ENCODE results near the gene ANKS1B.
"Not testable (repeated sequence)": the region's sequence is repeated elsewhere in the genome, so short reads cannot be mapped to it uniquely, and the experiment has no call there.

Gene ANKS1B

GRCh38 chr12:99034201-99034600, 950.5 kb downstream of the ANKS1B start:
- not testable (repeated sequence) for DNase-seq

GRCh38 chr12:99029511-99030271, 955.0 kb downstream of the ANKS1B start:
- DNase-seq: no peak

- DNase-seq: no peak
These were observed 957.3 kb downstream of the ANKS1B start for GRCh38 chr12:99027461-99027860.

- no peak for DNase-seq
These were observed 957.7 kb downstream of the ANKS1B start for GRCh38 chr12:99027055-99027393.

GRCh38 chr12:99026332-99027054, 958.2 kb downstream of the ANKS1B start:
- DNase-seq: no peak

GRCh38 chr12:99024870-99025269, 959.9 kb downstream of the ANKS1B start:
- DNase-seq: no peak

- DNase-seq: no peak
These were observed 960.5 kb downstream of the ANKS1B start for GRCh38 chr12:99024191-99024590.

GRCh38 chr12:99020871-99021270, 963.9 kb downstream of the ANKS1B start:
- DNase-seq: no peak

GRCh38 chr12:99019798-99020197, 964.9 kb downstream of the ANKS1B start:
- DNase-seq: no peak

- DNase-seq: no peak
These were observed 966.8 kb downstream of the ANKS1B start for GRCh38 chr12:99017971-99018370.

GRCh38 chr12:99009654-99010296, 975.0 kb downstream of the ANKS1B start:
- DNase-seq: no peak

- no peak for DNase-seq
These were observed 979.1 kb downstream of the ANKS1B start for GRCh38 chr12:99005601-99006000.

- no peak for DNase-seq
These were observed 979.8 kb downstream of the ANKS1B start for GRCh38 chr12:99004799-99005466.

- DNase-seq: no peak
These were observed 982.0 kb downstream of the ANKS1B start for GRCh38 chr12:99002731-99003130.

- DNase-seq: no peak
These were observed 982.6 kb downstream of the ANKS1B start for GRCh38 chr12:99002156-99002555.

GRCh38 chr12:98999559-98999958, 985.2 kb downstream of the ANKS1B start:
- DNase-seq: no peak

- peak; percentile 14 for DNase-seq
These were observed 985.9 kb downstream of the ANKS1B start for GRCh38 chr12:98998697-98999299.

GRCh38 chr12:98997899-98998298, 986.8 kb downstream of the ANKS1B start:
- no peak for DNase-seq

GRCh38 chr12:98990648-98991047, 994.1 kb downstream of the ANKS1B start:
- no peak for DNase-seq

GRCh38 chr12:98985156-98985555, 999.6 kb downstream of the ANKS1B start:
- no peak for DNase-seq

GRCh38 chr12:98983647-98984046, 1001.1 kb downstream of the ANKS1B start:
- DNase-seq: no peak

- no peak for DNase-seq
These were observed 1004.2 kb downstream of the ANKS1B start for GRCh38 chr12:98980508-98980907.

- DNase-seq: no peak
These were observed 1007.5 kb downstream of the ANKS1B start for GRCh38 chr12:98977186-98977585.

Data from NCI-H2107 (cell line).